Thyroid gland (tissue), 4 donors: ENCODE measurements around the gene PIGR. TPM values are rescaled to one million over a fixed set of nuclear protein-coding genes. Genes with fewer than 3 reads are reported as not detected.

Experiments used
- DNase-seq, 2 donors: peaks; one replicate each; pipeline ENCODE4 v3.0.0-alpha.2; 2019
- H3K27ac ChIP-seq, 3 donors: fragments of 200-600 bp; sonication (generic); 1 replicate in 2 of 3; 2 replicates in 1 of 3; pipeline ENCODE4 v1.5.1; 2016 to 2019; ENCODE audit warnings: mild to moderate bottlenecking in 1 of 3, moderate library complexity in 1 of 3
- H3K27me3 ChIP-seq: fragments of 200-600 bp; sonication (generic); one replicate; pipeline ENCODE4 v1.5.1; 2019
- H3K36me3 ChIP-seq, 2 donors: fragments of 200-600 bp; sonication (generic); one replicate each; pipeline ENCODE4 v1.5.1; 2016 to 2019
- H3K4me1 ChIP-seq, 2 donors: fragments of 200-600 bp; sonication (generic); one replicate each; pipeline ENCODE4 v1.5.1; 2017 to 2019
- H3K4me3 ChIP-seq, 3 donors: fragments of 200-600 bp; sonication (generic); replicated peaks in 1 of 3; 1 replicate in 2 of 3; 2 replicates in 1 of 3; pipeline ENCODE4 v1.5.1; 2016; ENCODE audit warnings: mild to moderate bottlenecking in 1 of 3
- H3K9me3 ChIP-seq: fragments of 200-600 bp; sonication (generic); one replicate; pipeline ENCODE4 v1.5.1; 2017
- CTCF ChIP-seq, 6 experiments: fragments of 200-600 bp in 3 of 6; fragments of 450-650 bp in 3 of 6; sonication (generic) in 3 of 6; IDR thresholded peaks; one replicate each; pipeline ENCODE4 v1.5.1; 2016 to 2019; ENCODE audit warnings: antibody characterized with exemption in 6 of 6, mild to moderate bottlenecking in 2 of 6, inconsistent platforms in 1 of 6, moderate library complexity in 1 of 6
- POLR2A ChIP-seq, 2 donors: fragments of 450-650 bp; IDR thresholded peaks; one replicate each; pipeline ENCODE4 v1.6.1; 2017; ENCODE audit warnings: antibody characterized with exemption in 2 of 2, mild to moderate bottlenecking in 2 of 2, moderate library complexity in 1 of 2
- WGBS, 2 donors: methylation state at CpG; one replicate each; pipeline ENCODE4 v1.1.5; 2017; 5-methylcytosine and 5-hydroxymethylcytosine counted together
- intact Hi-C: fragments of 100-400 bp; cut with DNase I; formaldehyde crosslinking; loops from one replicate; pipeline ENCODE4 v1.15.1; 2023
- total RNA-seq, 4 donors: library from RNA; depleted of rRNA; stranded (reverse); fragments of >200 nt; gene quantifications; one replicate each; pipeline ENCODE4 v1.2.3, GENCODE V29; 2016

The PIGR gene
- total RNA-seq, 4 donors from 2014 or later = 0.11 to 1.2 (median 0.75) TPM; not detected in 1

- Histone ChIP-seq H3K9me3 (no peaks in the 10 kb centered on the region), H3K27ac (no peak overlapping the region), H3K27me3 (no peaks in the 10 kb centered on the region), H3K4me1 (no peaks in the 10 kb centered on the region), H3K36me3 (no peaks in the 10 kb centered on the region), H3K4me3 (no peak overlapping the region)
- TF ChIP-seq CTCF (IDR thresholded peaks at IDR 0.05) = no peak
- no peak for TF ChIP-seq POLR2A (IDR thresholded peaks at IDR 0.05)
- WGBS, 2 donors = 67 to 81% methylated on average over 10 of the region's 10 CpGs
- intact Hi-C loops = no loop called here
- DNase-seq = no peak
These were observed 39.0 kb upstream of the PIGR start for GRCh38 chr1:206985162-206985749.

GRCh38 chr1:206982216-206982615 is 36.0 kb upstream of the PIGR start:
- H3K36me3 ChIP-seq = no peaks in the 10 kb centered on the region
- WGBS, 2 donors = 24 to 34% methylated on average over 4 of the region's 4 CpGs
- intact Hi-C loops = no loop called here
- no peaks in the 10 kb centered on the region for H3K9me3 ChIP-seq
- peak in 5 of 6 experiments; percentile 32 to 79 (median 74) for TF ChIP-seq CTCF (IDR thresholded peaks at IDR 0.05)
- TF ChIP-seq POLR2A (IDR thresholded peaks at IDR 0.05) = no peak
- H3K27ac ChIP-seq = no peak overlapping the region
- DNase-seq = peak; percentile 67 to 77
- H3K4me1 ChIP-seq = no peaks in the 10 kb centered on the region
- H3K4me3 ChIP-seq = no peak overlapping the region
- no peaks in the 10 kb centered on the region for H3K27me3 ChIP-seq

- no peaks in the 10 kb centered on the region for H3K27me3 ChIP-seq
- no peaks in the 10 kb centered on the region for H3K9me3 ChIP-seq
- H3K4me1 ChIP-seq = no peaks in the 10 kb centered on the region
- H3K36me3 ChIP-seq = no peaks in the 10 kb centered on the region
- H3K27ac ChIP-seq = no peak overlapping the region
- no peak for DNase-seq
- intact Hi-C loops = loop anchor here (5.0 kb wide), 1 partner anchor 42 kb away; no protein-coding TSS in a partner anchor
- H3K4me3 ChIP-seq = no peak overlapping the region
- 75 to 78% methylated on average over 3 of the region's 3 CpGs for WGBS, 2 donors
- peak in 3 of 6 experiments; percentile 26 to 37 (median 32) for TF ChIP-seq CTCF (IDR thresholded peaks at IDR 0.05)
- no peak for TF ChIP-seq POLR2A (IDR thresholded peaks at IDR 0.05)
These were observed 33.2 kb upstream of the PIGR start for GRCh38 chr1:206979379-206980043.

- no peak for DNase-seq
- TF ChIP-seq CTCF (IDR thresholded peaks at IDR 0.05) (no peak), POLR2A (IDR thresholded peaks at IDR 0.05) (no peak)
- H3K9me3 ChIP-seq = no peaks in the 10 kb centered on the region
- no peaks in the 10 kb centered on the region for H3K27me3 ChIP-seq
- no peaks in the 10 kb centered on the region for H3K4me1 ChIP-seq
- intact Hi-C loops = loop anchor here (5.0 kb wide), 1 partner anchor 41 kb away; no protein-coding TSS in a partner anchor
- no peaks in the 10 kb centered on the region for H3K36me3 ChIP-seq
- H3K27ac ChIP-seq = no peak overlapping the region
- WGBS, 2 donors = 85 to 88% methylated on average over 7 of the region's 7 CpGs
- no peak overlapping the region for H3K4me3 ChIP-seq
These were observed 32.0 kb upstream of the PIGR start for GRCh38 chr1:206978259-206978658.

- Histone ChIP-seq H3K27ac (no peak overlapping the region), H3K4me1 (no peaks in the 10 kb centered on the region), H3K27me3 (no peaks in the 10 kb centered on the region), H3K4me3 (no peak overlapping the region), H3K36me3 (no peaks in the 10 kb centered on the region), H3K9me3 (no peaks in the 10 kb centered on the region)
- whole genome bisulfite sequencing, 2 donors = 73 to 100% methylated on average over 1 of the region's 1 CpG
- TF ChIP-seq POLR2A (IDR thresholded peaks at IDR 0.05) (no peak), CTCF (IDR thresholded peaks at IDR 0.05) (no peak)
- DNase-seq = no peak
- intact Hi-C loops = loop anchor here (5.0 kb wide), 1 partner anchor 38 kb away; no protein-coding TSS in a partner anchor
These were observed 29.0 kb upstream of the PIGR start for GRCh38 chr1:206975306-206975705.
